Measurements from ENCODE around the gene LRTM2. TPM values are rescaled to one million over a fixed set of nuclear protein-coding genes. Genes with fewer than 3 reads are reported as not detected.

The LRTM2 gene
- total and polyA plus RNA-seq, 11 donors: not detected

GRCh38 chr12:1821805-1822204 is 1.4 kb downstream of the LRTM2 start:
- Histone ChIP-seq H3K4me3 (no peak overlapping the region), H3K27ac (no peak overlapping the region), H3K27me3 (peaks cover 11 to 76% (median 34%) of the 10 kb centered on the region in 9 donors), H3K9me3 (no peaks in the 10 kb centered on the region), H3K36me3 (no peaks in the 10 kb centered on the region), H3K4me1 (peaks cover 0 to 10% (median 0%) of the 10 kb centered on the region in 12 donors)
- TF ChIP-seq POLR2A (IDR thresholded peaks at IDR 0.05): no peak
- TF ChIP-seq, protein P1, sequence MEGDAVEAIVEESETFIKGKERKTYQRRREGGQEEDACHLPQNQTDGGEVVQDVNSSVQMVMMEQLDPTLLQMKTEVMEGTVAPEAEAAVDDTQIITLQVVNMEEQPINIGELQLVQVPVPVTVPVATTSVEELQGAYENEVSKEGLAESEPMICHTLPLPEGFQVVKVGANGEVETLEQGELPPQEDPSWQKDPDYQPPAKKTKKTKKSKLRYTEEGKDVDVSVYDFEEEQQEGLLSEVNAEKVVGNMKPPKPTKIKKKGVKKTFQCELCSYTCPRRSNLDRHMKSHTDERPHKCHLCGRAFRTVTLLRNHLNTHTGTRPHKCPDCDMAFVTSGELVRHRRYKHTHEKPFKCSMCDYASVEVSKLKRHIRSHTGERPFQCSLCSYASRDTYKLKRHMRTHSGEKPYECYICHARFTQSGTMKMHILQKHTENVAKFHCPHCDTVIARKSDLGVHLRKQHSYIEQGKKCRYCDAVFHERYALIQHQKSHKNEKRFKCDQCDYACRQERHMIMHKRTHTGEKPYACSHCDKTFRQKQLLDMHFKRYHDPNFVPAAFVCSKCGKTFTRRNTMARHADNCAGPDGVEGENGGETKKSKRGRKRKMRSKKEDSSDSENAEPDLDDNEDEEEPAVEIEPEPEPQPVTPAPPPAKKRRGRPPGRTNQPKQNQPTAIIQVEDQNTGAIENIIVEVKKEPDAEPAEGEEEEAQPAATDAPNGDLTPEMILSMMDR (IDR thresholded peaks at IDR 0.05): no peak
- intact Hi-C loops (cut with DNase I): no loop called here
- ATAC-seq (no peak), DNase-seq (no peak)
- 34 to 45% (median 41%) methylated on average over 9 to 12 of the region's 12 CpGs for WGBS, 4 donors

- Histone ChIP-seq H3K27ac (no peak overlapping the region), H3K36me3 (no peaks in the 10 kb centered on the region), H3K27me3 (peaks cover 11 to 84% (median 41%) of the 10 kb centered on the region in 9 donors), H3K9me3 (no peaks in the 10 kb centered on the region), H3K4me1 (peaks cover 0 to 10% (median 0%) of the 10 kb centered on the region in 12 donors), H3K4me3 (no peak overlapping the region)
- WGBS, 4 donors: 67 to 82% (median 72%) methylated on average over 10 to 11 of the region's 11 CpGs
- no peak for ATAC-seq
- no peak for DNase-seq
- TF ChIP-seq POLR2A (IDR thresholded peaks at IDR 0.05): no peak
- TF ChIP-seq, protein P1 (IDR thresholded peaks at IDR 0.05): no peak
- intact Hi-C loops (cut with DNase I): no loop called here
These were observed 2.3 kb downstream of the LRTM2 start for GRCh38 chr12:1822699-1823098.

GRCh38 chr12:1823237-1823636 is 2.9 kb downstream of the LRTM2 start:
- Histone ChIP-seq H3K9me3 (no peaks in the 10 kb centered on the region), H3K27ac (no peak overlapping the region), H3K36me3 (no peaks in the 10 kb centered on the region), H3K4me1 (peaks cover 0 to 10% (median 0%) of the 10 kb centered on the region in 12 donors), H3K27me3 (peaks cover 11 to 90% (median 41%) of the 10 kb centered on the region in 9 donors), H3K4me3 (no peak overlapping the region)
- WGBS, 4 donors: 88 to 97% (median 95%) methylated on average over 8 to 10 of the region's 10 CpGs
- DNase-seq (no peak), ATAC-seq (no peak)
- intact Hi-C loops (cut with DNase I): no loop called here
- TF ChIP-seq POLR2A (IDR thresholded peaks at IDR 0.05): no peak
- TF ChIP-seq, protein P1 (IDR thresholded peaks at IDR 0.05): no peak

- no peak for TF ChIP-seq POLR2A (IDR thresholded peaks at IDR 0.05)
- TF ChIP-seq, protein P1 (IDR thresholded peaks at IDR 0.05): no peak
- intact Hi-C loops (cut with DNase I): no loop called here
- Histone ChIP-seq H3K36me3 (no peaks in the 10 kb centered on the region), H3K4me1 (peaks cover 0 to 4% (median 0%) of the 10 kb centered on the region in 12 donors), H3K27ac (no peak overlapping the region), H3K9me3 (no peaks in the 10 kb centered on the region), H3K27me3 (peaks cover 3 to 88% (median 31%) of the 10 kb centered on the region in 9 donors), H3K4me3 (no peak overlapping the region)
- DNase-seq (no peak), ATAC-seq (no peak)
- WGBS, 4 donors: 69 to 76% (median 74%) methylated on average over 13 to 14 of the region's 14 CpGs
These were observed 5.2 kb downstream of the LRTM2 start for GRCh38 chr12:1825382-1826102.
